T-helper 2 cell treated with Interferon-gamma antibody and Interleukin-4, amounts not matched to agents 100 ng/mL and 5 ng/mL, for 36 hours (primary cell): ENCODE data around the gene FBLIM1. TPM values are rescaled to one million over a fixed set of nuclear protein-coding genes. Genes with fewer than 3 reads are reported as not detected.

Experiments used
- intact Hi-C: fragments of 100-400 bp; cut with micrococcal nuclease; formaldehyde crosslinking; loops from one replicate; pipeline ENCODE4 v1.15.1; 2023
- total RNA-seq: library from RNA; stranded (reverse); gene quantifications from 2 replicates; pipeline ENCODE4 v1.2.3, GENCODE V29; 2022

The FBLIM1 gene
- total RNA-seq, 1 donor from 2014 or later = not detected

- intact Hi-C loops = no loop called here
Measured at GRCh38 chr1:15765495-15766194, 7.0 kb downstream of the FBLIM1 start.

DNA sequence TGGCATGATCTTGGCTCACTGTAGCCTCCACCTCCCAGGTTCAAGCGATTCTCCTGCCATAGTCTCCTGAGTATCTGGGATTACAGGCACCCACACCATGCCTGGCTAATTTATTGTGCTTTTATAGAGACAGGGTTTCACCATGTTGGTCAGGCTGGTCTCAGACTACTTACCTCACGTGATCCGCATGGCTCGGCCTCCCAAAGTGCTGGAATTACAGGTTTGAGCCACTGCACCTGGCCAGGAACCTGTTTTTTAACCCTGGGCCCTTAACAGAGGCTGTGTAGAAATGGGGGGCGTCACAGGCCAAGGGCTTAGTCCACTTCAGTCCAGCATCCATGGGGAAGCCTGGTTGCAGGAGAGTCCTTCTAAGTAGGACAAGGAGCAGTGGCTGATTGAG lies 9.3 kb downstream of the FBLIM1 start:
- intact Hi-C loops = no loop called here

- intact Hi-C loops = no loop called here
Measured at GRCh38 chr1:15768388-15768787, 9.8 kb downstream of the FBLIM1 start.

- intact Hi-C loops = no loop called here
Measured at GRCh38 chr1:15770313-15770962, 11.8 kb downstream of the FBLIM1 start.

DNA sequence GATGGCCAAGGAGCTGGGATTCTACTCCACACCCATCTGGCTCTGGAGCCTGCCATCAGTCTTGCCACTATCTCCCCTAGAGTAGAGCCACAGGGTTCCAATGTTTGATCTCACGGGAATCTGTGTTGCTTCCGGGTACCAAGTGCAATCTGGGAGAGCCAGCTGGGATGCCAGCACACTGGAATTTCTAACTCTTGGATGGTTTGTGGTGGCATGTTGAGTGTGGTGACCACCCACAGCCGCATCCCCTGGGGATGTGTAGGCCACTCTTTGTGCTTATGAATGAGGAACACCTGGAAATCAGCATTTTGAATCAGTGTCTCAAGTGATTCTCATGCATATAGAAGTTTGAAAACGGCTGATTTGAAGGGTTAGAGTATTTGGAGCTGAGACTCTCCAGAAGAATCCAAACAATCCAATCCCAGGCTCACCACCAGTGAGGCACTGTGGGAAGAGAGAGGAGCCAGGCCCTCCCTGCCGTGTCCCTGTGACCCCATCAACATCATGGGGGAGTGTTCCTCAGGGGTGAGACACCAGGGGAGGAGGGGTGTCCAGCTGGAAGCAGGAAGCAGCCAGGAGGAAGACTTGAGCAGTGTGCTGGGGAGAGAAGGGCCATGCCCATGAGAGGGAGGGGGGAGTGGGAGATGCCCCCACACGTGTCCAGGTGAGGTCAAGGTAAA lies 13.4 kb downstream of the FBLIM1 start:
- intact Hi-C loops = no loop called here

DNA sequence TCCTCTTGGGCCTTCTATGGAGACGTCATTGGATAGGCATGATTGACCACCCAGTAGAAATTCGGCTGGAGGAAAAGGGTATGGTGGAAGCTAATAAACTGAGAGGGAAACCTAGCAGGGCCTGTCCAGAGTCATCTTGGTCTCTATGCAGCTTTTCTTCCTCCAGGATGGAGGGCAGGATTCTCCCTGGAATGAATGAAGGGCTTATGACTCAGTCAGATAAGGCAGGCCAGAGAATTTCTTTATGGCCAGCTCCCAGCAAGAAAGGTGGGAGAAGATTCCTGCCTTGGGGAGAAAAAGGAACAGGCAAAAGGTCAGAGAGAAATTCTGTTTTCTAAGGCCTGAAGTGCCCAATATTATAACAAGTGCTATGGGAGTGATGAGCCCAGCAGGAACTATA lies 17.1 kb downstream of the FBLIM1 start:
- intact Hi-C loops = no loop called here

DNA sequence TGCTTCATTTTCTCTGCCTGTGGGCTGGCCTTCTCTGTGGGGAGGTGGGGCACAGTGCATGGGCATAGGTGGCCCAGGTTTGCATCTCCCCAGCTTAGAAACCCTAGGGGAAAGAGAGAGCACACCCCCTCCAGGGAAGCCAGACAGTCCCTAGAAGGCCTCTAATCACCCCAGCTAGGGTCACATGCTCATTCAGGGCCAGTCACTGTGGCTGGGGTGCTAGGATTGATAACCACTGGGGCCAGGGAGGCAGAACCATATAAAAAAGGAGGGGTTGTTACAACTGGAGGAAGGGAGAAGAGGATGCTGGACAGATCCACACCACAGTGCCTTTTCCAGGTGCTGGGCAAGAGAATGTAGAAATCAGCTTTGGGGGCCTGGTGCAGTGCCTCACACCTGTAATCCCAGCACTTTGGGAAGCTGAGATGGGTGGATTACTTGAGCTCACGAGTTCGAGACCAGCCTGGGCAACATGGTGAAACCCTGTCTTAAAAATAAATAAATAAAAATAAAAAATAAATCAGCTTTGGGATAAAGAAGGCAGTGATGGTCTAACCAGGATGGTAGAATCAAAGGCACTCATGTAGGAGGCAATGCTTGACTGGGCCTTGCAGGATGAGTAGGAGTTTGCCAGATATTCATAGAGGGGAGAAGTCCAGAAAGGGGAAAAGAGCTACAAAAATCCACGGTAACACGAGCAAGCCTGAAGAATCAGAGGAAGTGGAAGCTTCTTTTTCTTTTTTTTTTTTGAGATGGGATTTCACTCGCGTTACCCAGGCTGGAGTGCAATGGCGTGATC lies 19.5 kb downstream of the FBLIM1 start:
- intact Hi-C loops = no loop called here

DNA sequence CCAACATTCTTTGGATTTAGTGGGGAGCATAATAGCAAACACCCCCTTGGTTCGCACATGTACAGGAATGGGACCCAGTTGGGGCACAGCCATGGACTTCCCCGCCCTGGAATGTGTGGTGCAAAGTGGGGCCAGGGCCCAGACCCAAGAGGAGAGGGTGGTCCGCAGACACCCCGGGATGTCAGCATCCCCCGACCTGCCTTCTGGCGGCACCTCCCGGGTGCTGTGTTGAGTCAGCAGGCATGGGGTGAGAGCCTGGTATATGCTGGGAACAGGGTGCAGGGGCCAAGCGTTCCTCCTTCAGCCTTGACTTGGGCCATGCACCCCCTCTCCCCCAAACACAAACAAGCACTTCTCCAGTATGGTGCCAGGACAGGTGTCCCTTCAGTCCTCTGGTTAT lies 27.1 kb downstream of the FBLIM1 start:
- intact Hi-C loops = no loop called here

- intact Hi-C loops = no loop called here
Measured at GRCh38 chr1:15786581-15786980, 28.0 kb downstream of the FBLIM1 start.

- intact Hi-C loops = no loop called here
Measured at GRCh38 chr1:15788624-15789301, 30.2 kb downstream of the FBLIM1 start.

- intact Hi-C loops = no loop called here
Measured at GRCh38 chr1:15796086-15796462, 37.5 kb downstream of the FBLIM1 start.

DNA sequence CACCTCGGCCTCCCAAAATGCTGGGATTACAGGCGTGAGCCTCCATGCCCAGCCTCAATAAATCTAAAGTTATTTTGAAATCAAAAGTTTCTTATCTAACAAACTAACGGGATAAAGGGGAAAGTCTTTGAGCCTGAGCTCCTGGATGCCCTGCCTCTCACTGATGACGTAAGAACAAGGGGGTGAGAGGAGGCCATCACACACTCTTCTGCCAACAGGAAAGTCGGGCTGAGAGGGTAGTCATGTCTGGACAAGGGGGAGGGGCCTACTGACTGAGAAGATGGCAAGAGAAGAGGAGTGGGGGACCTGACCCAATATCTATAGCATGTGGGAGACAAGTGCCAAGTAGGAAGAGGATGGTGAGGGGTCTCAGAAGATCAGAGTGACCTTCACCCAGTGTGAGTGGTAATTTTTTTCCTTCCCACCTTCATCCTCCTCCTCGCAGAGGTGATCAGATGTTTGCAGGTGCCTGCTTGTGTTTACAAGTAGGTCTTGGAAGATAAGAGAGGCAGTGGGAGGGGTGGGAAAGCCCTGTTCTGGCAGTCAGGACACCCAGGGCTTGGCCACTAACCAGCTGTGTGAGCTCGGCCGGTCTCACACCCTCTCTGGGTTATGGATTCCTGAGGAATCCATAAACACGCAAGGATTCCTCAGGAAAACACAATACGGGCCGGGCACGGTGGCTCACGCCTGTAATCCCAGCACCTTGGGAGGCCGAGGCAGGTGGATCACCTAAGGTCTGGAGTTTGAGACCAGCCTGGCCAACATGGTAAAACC lies 39.2 kb downstream of the FBLIM1 start:
- intact Hi-C loops = no loop called here

DNA sequence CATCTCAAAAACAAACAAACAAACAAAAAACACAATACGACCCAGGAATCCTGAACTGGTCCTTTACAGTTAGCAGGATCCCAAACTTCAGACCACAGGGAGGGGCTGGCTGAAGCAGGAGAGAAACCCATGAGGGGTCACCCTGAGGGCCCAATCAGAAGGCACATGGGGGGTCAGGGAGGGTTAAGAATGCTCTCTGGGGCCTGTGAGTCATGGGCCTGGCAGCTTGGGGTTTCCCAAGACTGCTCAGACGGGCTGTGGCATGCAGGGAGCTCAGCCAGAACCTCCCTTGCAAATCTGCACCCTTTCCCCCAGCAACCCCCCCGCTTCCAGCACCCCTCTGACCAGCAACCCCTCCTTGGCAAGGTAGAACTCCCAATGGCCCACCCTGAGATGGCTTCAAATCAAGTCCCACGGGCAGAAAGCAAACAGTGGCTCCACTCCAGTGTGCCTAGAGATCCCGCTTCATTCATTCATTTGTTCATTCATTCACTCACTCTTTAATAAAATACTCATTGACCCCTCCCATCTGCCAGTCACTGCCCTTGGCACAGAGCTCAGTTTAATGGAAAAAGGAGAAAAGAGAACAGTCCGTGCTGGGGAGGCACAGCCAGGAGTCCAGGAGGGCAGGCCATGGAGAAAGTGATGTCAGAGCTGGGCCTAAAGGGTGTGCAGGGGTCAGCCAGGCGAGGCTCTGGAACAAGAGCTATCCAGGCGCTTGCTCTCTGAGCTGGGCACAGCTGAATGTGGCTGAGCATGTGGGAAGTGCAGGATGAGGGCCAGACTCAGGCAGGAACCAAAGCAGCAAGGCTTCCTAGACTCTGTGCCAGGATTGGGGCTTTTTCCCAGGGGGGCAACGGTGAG lies 40.6 kb downstream of the FBLIM1 start:
- intact Hi-C loops = no loop called here

DNA sequence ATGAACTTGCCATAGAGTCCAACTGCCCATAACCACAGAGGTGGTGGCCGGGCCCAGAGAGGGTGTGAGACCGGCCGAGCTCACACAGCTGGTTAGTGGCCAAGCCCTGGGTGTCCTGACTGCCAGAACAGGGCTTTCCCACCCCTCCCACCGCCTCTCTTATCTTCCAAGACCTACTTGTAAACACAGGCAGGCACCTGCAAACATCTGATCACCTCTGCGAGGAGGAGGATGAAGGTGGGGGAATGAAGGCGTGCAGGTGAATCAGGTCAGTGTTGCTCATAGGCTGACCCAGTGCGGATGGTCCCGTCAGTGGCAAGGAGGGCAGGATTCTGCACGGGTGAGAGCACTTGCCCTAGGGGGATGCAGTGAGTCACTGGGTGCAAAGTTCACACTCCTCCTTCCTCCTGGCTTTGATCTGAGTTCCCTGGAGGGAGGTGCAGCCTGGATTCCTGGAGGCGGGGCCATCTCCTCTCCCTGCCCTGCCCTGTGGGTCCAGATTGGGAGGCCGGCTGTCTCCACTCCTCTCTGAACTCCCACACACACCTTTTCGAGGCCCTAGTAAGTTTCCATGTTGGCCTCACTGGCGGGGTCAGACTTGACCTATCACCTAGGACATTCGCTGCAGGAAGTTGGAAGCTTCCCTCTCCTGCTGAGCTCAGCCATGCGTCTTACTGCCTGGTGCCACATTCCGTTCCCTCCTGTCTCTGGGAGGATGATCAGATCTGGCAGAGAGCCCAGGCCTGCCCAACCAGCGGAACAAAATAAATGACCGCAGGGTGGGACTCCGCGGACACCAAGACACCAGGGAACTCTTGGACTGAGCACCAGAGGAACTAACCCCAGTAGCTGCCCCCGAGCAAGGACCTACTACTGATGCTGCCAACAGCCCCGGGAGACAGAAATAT lies 41.6 kb downstream of the FBLIM1 start:
- intact Hi-C loops = no loop called here

DNA sequence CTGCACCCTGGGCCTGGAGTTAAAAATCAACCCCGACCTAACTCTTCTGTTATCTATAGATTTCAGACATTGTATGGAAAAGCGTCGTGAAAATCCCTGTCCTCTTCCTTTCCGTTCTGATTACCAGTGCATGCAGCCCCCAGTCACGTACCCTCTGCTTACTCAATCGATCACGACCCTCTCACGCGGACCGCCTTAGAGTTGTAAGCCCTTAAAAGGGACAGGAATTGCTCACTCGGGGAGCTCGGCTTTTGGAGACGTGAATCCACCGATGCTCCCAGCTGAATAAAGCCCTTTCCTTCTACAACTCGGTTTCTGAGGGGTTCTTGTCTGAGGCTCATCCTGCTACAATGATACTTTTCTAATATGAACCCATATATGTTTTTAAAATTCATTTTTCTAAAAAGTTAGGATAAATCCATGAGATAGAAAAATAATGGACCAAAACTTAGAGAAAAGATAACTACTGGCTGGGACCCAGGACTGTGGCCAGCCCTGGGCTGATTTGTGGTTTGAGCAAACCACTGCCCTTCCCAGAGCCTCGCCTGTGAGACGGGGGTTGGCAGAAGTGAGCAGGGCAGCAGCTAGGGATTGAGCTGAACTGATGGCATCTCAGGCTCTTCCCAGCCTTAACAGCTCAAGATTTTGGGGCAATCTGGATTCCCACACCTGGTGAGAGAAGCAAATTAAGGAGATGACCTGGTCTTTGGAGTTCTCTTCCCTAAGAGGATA lies 43.8 kb downstream of the FBLIM1 start:
- intact Hi-C loops = no loop called here

GRCh38 chr1:15803380-15803779 lies 44.8 kb downstream of the FBLIM1 start:
- intact Hi-C loops = no loop called here

- intact Hi-C loops = no loop called here
Measured at GRCh38 chr1:15804060-15804459, 45.5 kb downstream of the FBLIM1 start.

GRCh38 chr1:15807121-15807520 lies 48.5 kb downstream of the FBLIM1 start:
- intact Hi-C loops = no loop called here
